Activated CD4-positive, CD25-positive, alpha-beta regulatory T cell treated with anti-CD3 and anti-CD28 coated beads, Interleukin-2, amount 50 U/mL, for 16 hours (primary cell): ENCODE results near the gene FAM236C.
"Not testable (repeated sequence)": the region's sequence is repeated elsewhere in the genome, so short reads cannot be mapped to it uniquely, and the experiment has no call there.

ENCODE experiments used
- DNase-seq: peaks from one replicate; pipeline ENCODE4 v3.0.0-alpha.2; 2020; ENCODE audit warnings: low read depth, low spot score

FAM236C gene

GRCh38 chrX:72912315-72912714 is at the start of gene FAM236C:
FAM236C (plus strand) TSS chrX:72912615; CDS start chrX:72912715, 100 bp downstream.
- DNase-seq, result not testable (repeated sequence)

GRCh38 chrX:72882898-72883297 is 29.5 kb upstream of the FAM236C start:
- DNase-seq, result not testable (repeated sequence)

DNA sequence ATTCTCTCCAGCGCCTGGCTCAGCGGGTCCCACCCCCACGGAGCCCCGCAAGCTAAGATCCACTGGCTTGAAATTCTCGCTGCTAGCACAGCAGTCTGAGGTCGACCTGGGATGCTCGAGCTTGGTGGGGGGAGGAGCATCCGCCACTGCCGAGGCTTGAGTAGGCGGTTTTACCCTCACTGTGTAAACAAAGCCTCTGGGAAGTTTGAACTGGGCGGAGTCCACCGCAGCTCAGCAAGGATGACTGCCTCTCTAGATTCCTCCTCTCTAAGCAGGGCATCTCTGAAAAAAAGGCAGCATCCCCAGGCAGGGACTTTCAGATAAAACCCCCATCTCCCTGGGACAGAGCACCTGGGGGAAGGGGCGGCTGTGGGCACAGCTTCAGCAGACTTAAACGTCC is 22.7 kb upstream of the FAM236C start:
- DNase-seq, result not testable (repeated sequence)

DNA sequence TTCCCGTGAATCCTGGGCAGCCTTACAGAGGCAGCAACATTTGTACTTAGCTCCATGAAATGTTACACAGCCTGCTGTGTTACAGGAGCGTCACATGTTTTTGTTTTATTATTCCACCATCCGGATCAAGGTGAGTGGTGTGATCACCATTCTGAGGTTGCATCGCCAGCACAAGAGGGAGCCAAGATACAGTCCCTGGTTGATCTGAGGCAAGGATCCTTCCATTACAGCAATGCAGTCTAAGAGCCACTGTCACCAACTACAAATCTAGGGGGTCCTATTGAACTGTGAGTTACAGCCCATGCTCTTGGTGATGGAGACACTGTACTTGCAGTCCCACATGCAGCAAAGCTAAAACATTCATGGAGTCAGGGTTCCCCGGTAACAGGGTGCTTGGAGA is 3.7 kb downstream of the FAM236C start:
- not testable (repeated sequence) for DNase-seq

GRCh38 chrX:72932283-72932682 is 19.9 kb downstream of the FAM236C start:
- DNase-seq, result not testable (repeated sequence)

GRCh38 chrX:72936455-72936854 is 24.0 kb downstream of the FAM236C start:
- not testable (repeated sequence) for DNase-seq

- not testable (repeated sequence) for DNase-seq
Observed at GRCh38 chrX:72936882-72937455, 24.6 kb downstream of the FAM236C start.

DNA sequence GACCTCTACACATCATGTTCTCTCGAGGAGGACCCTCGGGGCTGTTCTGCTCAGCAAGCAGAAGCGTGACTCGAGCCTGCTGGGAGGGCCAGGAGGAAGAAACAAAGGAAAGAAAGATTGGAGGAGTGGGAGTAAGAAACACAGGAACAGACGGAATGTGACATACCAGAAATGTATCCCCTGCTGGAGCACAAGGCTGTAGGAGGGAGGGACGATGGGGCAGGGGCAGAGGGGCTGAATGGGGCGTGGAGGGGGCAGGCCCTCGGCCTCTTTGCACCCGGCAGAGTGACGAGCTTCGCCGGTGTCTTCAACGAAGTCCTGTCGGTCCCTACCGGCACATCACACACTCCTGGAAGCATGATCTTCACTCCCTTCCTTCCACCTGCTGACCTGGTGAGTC is 25.5 kb downstream of the FAM236C start, which contains the start of gene FAM236A:
TSS of gene FAM236A (plus strand) at position 301 of the 400 bp plus-strand sequence. CDS start at position 358, 57 bp downstream.
- DNase-seq, result not testable (repeated sequence)

DNA sequence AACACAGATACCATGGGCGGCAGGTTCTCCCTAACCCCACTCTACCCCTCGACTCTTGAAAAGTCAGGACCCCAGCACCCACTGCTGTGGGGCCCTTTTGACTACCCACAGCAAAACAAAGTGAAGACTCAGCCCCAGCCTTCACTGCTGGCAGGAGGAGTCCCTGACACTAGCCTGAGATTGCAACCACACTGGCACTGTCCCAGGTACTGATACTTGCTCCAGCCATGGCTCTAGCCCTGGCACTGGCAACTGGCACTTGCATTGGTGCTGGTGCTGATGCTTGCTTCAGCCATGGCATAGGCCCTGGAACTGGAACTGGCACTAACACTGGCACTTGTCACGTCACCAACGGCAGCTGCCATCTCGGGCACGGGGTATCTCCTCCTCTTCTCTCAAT is 29.9 kb downstream of the FAM236C start:
- DNase-seq, result not testable (repeated sequence)

- DNase-seq, result not testable (repeated sequence)
Observed at GRCh38 chrX:72943035-72943818, 30.8 kb downstream of the FAM236C start.

DNA sequence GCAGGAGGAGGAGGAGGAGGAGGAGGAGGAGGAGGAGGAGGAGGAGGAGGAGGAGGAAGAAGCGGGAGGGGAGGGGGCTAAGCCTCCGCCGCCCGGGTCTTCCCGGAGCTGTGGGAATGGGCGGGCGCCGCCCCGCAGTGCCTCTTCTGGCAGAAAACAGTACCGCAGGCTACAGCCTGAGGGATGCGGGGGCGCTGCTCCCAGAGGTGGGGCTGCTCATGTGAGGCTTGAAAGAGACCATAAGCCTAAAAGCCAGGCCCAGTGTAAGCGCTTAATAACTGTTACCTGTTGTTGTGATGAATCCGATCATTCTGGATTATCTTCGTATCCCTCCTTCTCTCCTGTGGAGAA is 31.4 kb downstream of the FAM236C start, which contains the start of gene DMRTC1:
TSS of gene DMRTC1 (minus strand) at position 19 of the 351 bp plus-strand sequence. CDS start 68,143 bp downstream, outside the sequence.
- not testable (repeated sequence) for DNase-seq

- not testable (repeated sequence) for DNase-seq
Observed at GRCh38 chrX:72959971-72960370, 47.6 kb downstream of the FAM236C start.
